HepG2 (cell line): ENCODE measurements around the gene PRMT2. TPM values are rescaled to one million over a fixed set of nuclear protein-coding genes. Genes with fewer than 3 reads are reported as not detected.

Experiments
- ATAC-seq: fragments of 200-7000 bp; cut with Tn5 transposase; 3 replicates; pipeline ENCODE4 v1.9.1; 2020; ENCODE audit warnings: mild to moderate bottlenecking, moderate library complexity
- BruUV-seq: library from RNA; stranded (reverse); fragments of 400-500 nt; replicated peaks from 2 replicates; lab custom pipeline; 2021; lab: Mats Ljungman, UMichigan
- CTCF ChIA-PET: fragments of 300-600 bp; formaldehyde crosslinking; extraction: SDS; loops from one replicate; lab custom pipeline; 2021; ENCODE audit warnings: low total read pairs, inconsistent platforms, low intra/inter-chr PET ratio; lab: Yijun Ruan, JAX
- POLR2A ChIA-PET: fragments of 350-600 bp; sonication (Branson Sonifier 250); formaldehyde crosslinking; loops from one replicate; lab custom pipeline; 2020; ENCODE audit warnings: antibody characterized with exemption, inconsistent platforms; lab: Yijun Ruan, JAX
- DNase-seq: peaks from one replicate; pipeline ENCODE4 v3.0.0-alpha.2; 2015; ENCODE audit warnings: low spot score
- FAIRE-seq: peaks from 3 replicates; lab custom pipeline; 2011; peaks lifted over from hg19 to GRCh38; lab: Jason Lieb, UNC
- H2AFZ ChIP-seq: one replicate; pipeline ENCODE4 v1.6.1; 2011; ENCODE audit warnings: low read length, inconsistent platforms
- H3K27ac ChIP-seq: fragments of 300-600 bp; 3 replicates; pipeline ENCODE4 v1.8.0; 2011; ENCODE audit warnings: mixed run types, mild to moderate bottlenecking, mixed read lengths, low read length, inconsistent platforms; ENCODE audit not compliant: insufficient read depth; ENCODE audit errors: extremely low read length
- H3K27me3 ChIP-seq, 2 experiments: fragments of 200-600 bp in 1 of 2; 2 replicates in 1 of 2; 3 replicates in 1 of 2; pipeline versions ENCODE4 v1.6.0 to v1.8.0; 2011; ENCODE audit warnings: low read length in 2 of 2, mild to moderate bottlenecking in 2 of 2, moderate library complexity in 2 of 2, inconsistent platforms in 1 of 2; ENCODE audit not compliant: insufficient read depth in 2 of 2, control insufficient read depth in 1 of 2
- H3K36me3 ChIP-seq, 2 experiments: fragments of 200-600 bp in 1 of 2; replicated peaks in 1 of 2; 2 replicates in 1 of 2; 3 replicates in 1 of 2; pipeline versions ENCODE4 v1.5.1 to v1.8.0; 2011; ENCODE audit warnings: low read length in 2 of 2, inconsistent platforms in 1 of 2; ENCODE audit not compliant: insufficient read depth in 2 of 2, control insufficient read depth in 1 of 2
- H3K4me1 ChIP-seq: 2 replicates; pipeline ENCODE4 v1.5.1; 2012; ENCODE audit warnings: low read length, inconsistent platforms; ENCODE audit not compliant: insufficient read depth
- H3K4me2 ChIP-seq: 2 replicates; pipeline ENCODE4 v1.6.0; 2011; ENCODE audit warnings: low read depth, low read length, inconsistent platforms
- H3K4me3 ChIP-seq, 3 experiments: fragments of 200-600 bp in 1 of 3; sonication (generic), shearing (Covaris generic) in 1 of 3; replicated peaks in 1 of 3; 2 replicates each; pipeline ENCODE4 v1.5.1; 2011 to 2016; ENCODE audit warnings: low read length in 3 of 3, inconsistent platforms in 2 of 3, low read depth in 2 of 3, mild to moderate bottlenecking in 2 of 3, control low read depth in 1 of 3, mixed read lengths in 1 of 3; ENCODE audit not compliant: insufficient read depth in 1 of 3
- H3K79me2 ChIP-seq: one replicate; pipeline ENCODE4 v1.6.1; 2011; ENCODE audit warnings: low read length, inconsistent platforms; ENCODE audit not compliant: insufficient read depth
- H3K9ac ChIP-seq: 2 replicates; pipeline ENCODE4 v1.6.0; 2011; ENCODE audit warnings: mild to moderate bottlenecking, low read depth, low read length, inconsistent platforms; ENCODE audit not compliant: insufficient read depth
- H3K9me3 ChIP-seq: 2 replicates; pipeline ENCODE4 v1.5.1; 2012; ENCODE audit warnings: mild to moderate bottlenecking, low read length
- H4K20me1 ChIP-seq: 2 replicates; pipeline ENCODE4 v1.6.0; 2011; ENCODE audit warnings: inconsistent platforms, mild to moderate bottlenecking, low read length, moderate library complexity; ENCODE audit not compliant: insufficient read depth
- AGO2 ChIP-seq: fragments of 200-400 bp; formaldehyde crosslinking; optimal IDR thresholded peaks from 2 replicates; pipeline ENCODE3; 2017; ENCODE audit warnings: mild to moderate bottlenecking, low read depth, low read length, moderate library complexity
- ATM ChIP-seq: fragments of 450-650 bp; IDR thresholded peaks from 2 replicates; pipeline ENCODE4 v1.7.1; 2017; ENCODE audit warnings: mild to moderate bottlenecking, borderline replicate concordance
- HIVEP1 ChIP-seq: sonication (generic); formaldehyde crosslinking; IDR thresholded peaks from 2 replicates; pipeline ENCODE4 v1.4.0; 2020; ENCODE audit warnings: mild to moderate bottlenecking, missing genetic modification reagents
- KAT2B ChIP-seq: fragments of 150-350 bp; IDR thresholded peaks from 2 replicates; pipeline ENCODE4 v1.6.1; 2014; ENCODE audit warnings: low read depth, low read length, borderline replicate concordance
- LCORL ChIP-seq, 2 experiments: fragments of 450-650 bp in 1 of 2; sonication (generic) in 1 of 2; formaldehyde crosslinking in 1 of 2; IDR thresholded peaks; 2 replicates each; pipeline versions ENCODE4 v1.5.0 to v1.6.1; 2017 to 2020; ENCODE audit warnings: antibody characterized with exemption in 1 of 2, missing genetic modification reagents in 1 of 2
- MBNL3 ChIP-seq: fragments of 250-450 bp; sonication (Bioruptor Pico); conservative IDR thresholded peaks from 2 replicates; pipeline ENCODE4 v1.8.0; 2022; ENCODE audit warnings: mild to moderate bottlenecking, inconsistent platforms
- PPARG ChIP-seq: conservative IDR thresholded peaks from 2 replicates; pipeline ENCODE4 v1.6.1; 2016; ENCODE audit warnings: missing biosample characterization, missing genetic modification reagents
- SRSF1 ChIP-seq: fragments of 200-400 bp; formaldehyde crosslinking; optimal IDR thresholded peaks from 2 replicates; pipeline ENCODE3; 2017; ENCODE audit warnings: mild to moderate bottlenecking, low read depth, low read length, moderate library complexity
- TARDBP ChIP-seq: sonication (generic); formaldehyde crosslinking; IDR thresholded peaks from 2 replicates; pipeline ENCODE4 v1.8.0; 2022; ENCODE audit warnings: mild to moderate bottlenecking, missing genetic modification reagents
- TBX2 ChIP-seq: sonication (generic); formaldehyde crosslinking; IDR thresholded peaks from 2 replicates; pipeline ENCODE4 v1.5.0; 2020; ENCODE audit warnings: missing genetic modification reagents, mild to moderate bottlenecking, borderline replicate concordance
- ZBTB42 ChIP-seq: sonication (generic); formaldehyde crosslinking; IDR thresholded peaks from 2 replicates; pipeline ENCODE4 v1.5.0; 2020; ENCODE audit warnings: mild to moderate bottlenecking, missing genetic modification reagents
- ZNF3 ChIP-seq: IDR thresholded peaks from 2 replicates; pipeline ENCODE4 v1.7.0; 2017; ENCODE audit warnings: inconsistent platforms
- ZNF354B ChIP-seq: sonication (generic); formaldehyde crosslinking; IDR thresholded peaks from 2 replicates; pipeline ENCODE4 v1.8.0; 2022; ENCODE audit warnings: mild to moderate bottlenecking, missing genetic modification reagents
- WGBS: methylation state at CpG from one replicate; pipeline ENCODE4 v1.1.6; 2017; ENCODE audit warnings: low lambda C conversion rate; 5-methylcytosine and 5-hydroxymethylcytosine counted together
- in situ Hi-C: cut with HindIII; loops from 2 replicates; pipeline ENCODE4 v1.10.0; 2017; ENCODE audit warnings: low pct_unique_long_range_greater_than_20kb; ENCODE audit not compliant: extremely low pct_ligation_motif_present
- intact Hi-C: fragments of 100-400 bp; cut with micrococcal nuclease; formaldehyde crosslinking; loops from one replicate; pipeline ENCODE4 v1.10.0; 2022; ENCODE audit not compliant: unreplicated experiment
- polyA plus RNA-seq, 8 experiments: library from polyadenylated mRNA; depleted of rRNA in 3 of 8; stranded (reverse) in 7 of 8; unstranded in 1 of 8; fragments of >200 nt; fragmentation: Illumina TruSeq in 4 of 8; extraction: Trizol in 4 of 8; gene quantifications; 2 replicates each; pipeline versions ENCODE4 v1.2.1 to v1.2.3, GENCODE V29; 2011 to 2016; ENCODE audit warnings: low read depth in 4 of 8, missing spikeins in 1 of 8, mixed read lengths in 1 of 8; ENCODE audit not compliant: insufficient read depth in 1 of 8
- total RNA-seq, 5 experiments: library from RNA; depleted of rRNA; stranded (reverse); fragments of >200 nt; fragmentation: Illumina TruSeq; extraction: Trizol; gene quantifications; 2 replicates each; pipeline ENCODE4 v1.2.3, GENCODE V29; 2016; ENCODE audit warnings: low read depth in 1 of 5
- TF ChIP-seq, protein P1 (sequence below): conservative IDR thresholded peaks from 2 replicates; pipeline ENCODE4 v1.6.1; 2018; ENCODE audit warnings: missing genetic modification reagents
- TF ChIP-seq, protein P2 (sequence below): sonication (generic); formaldehyde crosslinking; IDR thresholded peaks from 2 replicates; pipeline ENCODE4 v1.9.0; 2021; ENCODE audit warnings: missing genetic modification reagents, borderline replicate concordance
- TF ChIP-seq, protein P3 (sequence below): sonication (generic); formaldehyde crosslinking; IDR thresholded peaks from 2 replicates; pipeline ENCODE4 v1.4.0; 2020; ENCODE audit warnings: mild to moderate bottlenecking, missing genetic modification reagents

Gene PRMT2
- total and polyA plus RNA-seq, 2 of the 13 experiments (the other 11 are each of a cell fraction or from before 2014, with no cell fraction given): 54.4 to 78.8 TPM

GRCh38 chr21:46636550-46637285 lies 1.2 kb downstream of the PRMT2 start:
- POLR2A ChIA-PET: interaction anchor here (0.8 to 5.1 kb wide), 6 partner anchors 15 to 483 kb away, joined by 3 to 48 read pairs (median 10); no protein-coding TSS in a partner anchor
- TSS peak; percentile 53 for BruUV-seq

More at GRCh38 chr21:46636550-46637285, 1.2 kb downstream of the PRMT2 start:
- in situ Hi-C loops: no loop called here
- peak overlapping the region; percentile 90 for H3K9ac ChIP-seq
- no peak for FAIRE-seq
- TF ChIP-seq, protein P1, sequence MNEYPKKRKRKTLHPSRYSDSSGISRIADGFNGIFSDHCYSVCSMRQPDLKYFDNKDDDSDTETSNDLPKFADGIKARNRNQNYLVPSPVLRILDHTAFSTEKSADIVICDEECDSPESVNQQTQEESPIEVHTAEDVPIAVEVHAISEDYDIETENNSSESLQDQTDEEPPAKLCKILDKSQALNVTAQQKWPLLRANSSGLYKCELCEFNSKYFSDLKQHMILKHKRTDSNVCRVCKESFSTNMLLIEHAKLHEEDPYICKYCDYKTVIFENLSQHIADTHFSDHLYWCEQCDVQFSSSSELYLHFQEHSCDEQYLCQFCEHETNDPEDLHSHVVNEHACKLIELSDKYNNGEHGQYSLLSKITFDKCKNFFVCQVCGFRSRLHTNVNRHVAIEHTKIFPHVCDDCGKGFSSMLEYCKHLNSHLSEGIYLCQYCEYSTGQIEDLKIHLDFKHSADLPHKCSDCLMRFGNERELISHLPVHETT (CRISPR knock-in tag): no peak
- TF ChIP-seq HIVEP1 (CRISPR knock-in tag) (no peak), ZNF354B (CRISPR knock-in tag) (no peak), ZBTB42 (CRISPR knock-in tag) (no peak), AGO2 (no peak), ATM (no peak), KAT2B (no peak), ZNF3 (CRISPR knock-in tag) (no peak), SRSF1 (no peak), PPARG (CRISPR knock-in tag) (no peak), MBNL3 (CRISPR knock-in tag) (no peak), LCORL (IDR thresholded peaks at IDR 0.05) (no peak), LCORL (CRISPR knock-in tag; IDR thresholded peaks at IDR 0.05) (no peak), TARDBP (CRISPR knock-in tag) (no peak), TBX2 (no peak)
- TF ChIP-seq, protein P2, sequence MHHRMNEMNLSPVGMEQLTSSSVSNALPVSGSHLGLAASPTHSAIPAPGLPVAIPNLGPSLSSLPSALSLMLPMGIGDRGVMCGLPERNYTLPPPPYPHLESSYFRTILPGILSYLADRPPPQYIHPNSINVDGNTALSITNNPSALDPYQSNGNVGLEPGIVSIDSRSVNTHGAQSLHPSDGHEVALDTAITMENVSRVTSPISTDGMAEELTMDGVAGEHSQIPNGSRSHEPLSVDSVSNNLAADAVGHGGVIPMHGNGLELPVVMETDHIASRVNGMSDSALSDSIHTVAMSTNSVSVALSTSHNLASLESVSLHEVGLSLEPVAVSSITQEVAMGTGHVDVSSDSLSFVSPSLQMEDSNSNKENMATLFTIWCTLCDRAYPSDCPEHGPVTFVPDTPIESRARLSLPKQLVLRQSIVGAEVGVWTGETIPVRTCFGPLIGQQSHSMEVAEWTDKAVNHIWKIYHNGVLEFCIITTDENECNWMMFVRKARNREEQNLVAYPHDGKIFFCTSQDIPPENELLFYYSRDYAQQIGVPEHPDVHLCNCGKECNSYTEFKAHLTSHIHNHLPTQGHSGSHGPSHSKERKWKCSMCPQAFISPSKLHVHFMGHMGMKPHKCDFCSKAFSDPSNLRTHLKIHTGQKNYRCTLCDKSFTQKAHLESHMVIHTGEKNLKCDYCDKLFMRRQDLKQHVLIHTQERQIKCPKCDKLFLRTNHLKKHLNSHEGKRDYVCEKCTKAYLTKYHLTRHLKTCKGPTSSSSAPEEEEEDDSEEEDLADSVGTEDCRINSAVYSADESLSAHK (CRISPR knock-in tag): no peak
- TF ChIP-seq, protein P3, sequence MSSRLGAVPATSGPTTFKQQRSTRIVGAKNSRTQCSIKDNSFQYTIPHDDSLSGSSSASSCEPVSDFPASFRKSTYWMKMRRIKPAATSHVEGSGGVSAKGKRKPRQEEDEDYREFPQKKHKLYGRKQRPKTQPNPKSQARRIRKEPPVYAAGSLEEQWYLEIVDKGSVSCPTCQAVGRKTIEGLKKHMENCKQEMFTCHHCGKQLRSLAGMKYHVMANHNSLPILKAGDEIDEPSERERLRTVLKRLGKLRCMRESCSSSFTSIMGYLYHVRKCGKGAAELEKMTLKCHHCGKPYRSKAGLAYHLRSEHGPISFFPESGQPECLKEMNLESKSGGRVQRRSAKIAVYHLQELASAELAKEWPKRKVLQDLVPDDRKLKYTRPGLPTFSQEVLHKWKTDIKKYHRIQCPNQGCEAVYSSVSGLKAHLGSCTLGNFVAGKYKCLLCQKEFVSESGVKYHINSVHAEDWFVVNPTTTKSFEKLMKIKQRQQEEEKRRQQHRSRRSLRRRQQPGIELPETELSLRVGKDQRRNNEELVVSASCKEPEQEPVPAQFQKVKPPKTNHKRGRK (CRISPR knock-in tag): no peak
- TF ChIP-seq, all 625 proteins: peak for 0
- H3K36me3 ChIP-seq: peaks cover 2 to 12% of the 10 kb centered on the region in 2 experiments; a peak in 3 of 5 replicates
- WGBS: 90% methylated on average over 7 of the region's 7 CpGs
- peaks cover 54% of the 10 kb centered on the region for H3K4me1 ChIP-seq
- intact Hi-C loops: no loop called here
- no peak for ATAC-seq
- peaks cover 4% of the 10 kb centered on the region; the same call in 1 of the 2 replicates for H4K20me1 ChIP-seq
- peaks cover 32% of the 10 kb centered on the region for H3K79me2 ChIP-seq
- no peaks in the 10 kb centered on the region for H3K9me3 ChIP-seq
- H3K27ac ChIP-seq: peak overlapping the region; percentile 85
- H3K27me3 ChIP-seq: no peaks in the 10 kb centered on the region; a peak in 1 of 5 replicates
- CTCF ChIA-PET: no interaction called here
- no peak overlapping the region for H2AFZ ChIP-seq
- peak overlapping the region; percentile 74 for H3K4me2 ChIP-seq
- DNase-seq: no peak
- H3K4me3 ChIP-seq: peak overlapping the region; percentile 80 to 93 (median 83); a peak in 5 of 6 replicates
